ENCODE data around the gene TNS3.

The TNS3 gene

GRCh38 chr7:47333554-47333887 is 248.4 kb downstream of the TNS3 start:
- no peaks in the 10 kb centered on the region for H3K27me3 ChIP-seq (ENCODE audit: insufficient read depth, low read depth, severe bottlenecking)
- DNase-seq, result no peak
- TF ChIP-seq CTCF (IDR thresholded peaks at IDR 0.05; ENCODE audit: low read depth, low read length), result no peak
- H3K4me3 ChIP-seq (ENCODE audit: low read depth, low read length), result no peak overlapping the region
- H3K9me3 ChIP-seq (ENCODE audit: severe bottlenecking), result no peaks in the 10 kb centered on the region
- H3K36me3 ChIP-seq, result no peaks in the 10 kb centered on the region
- H3K27ac ChIP-seq, result no peak overlapping the region

GRCh38 chr7:47332681-47333553 is 249.0 kb downstream of the TNS3 start:
- Histone ChIP-seq H3K27me3 (ENCODE audit: insufficient read depth, low read depth, severe bottlenecking) (no peaks in the 10 kb centered on the region), H3K36me3 (no peaks in the 10 kb centered on the region), H3K9me3 (ENCODE audit: severe bottlenecking) (no peaks in the 10 kb centered on the region), H3K27ac (no peak overlapping the region), H3K4me3 (ENCODE audit: low read depth, low read length) (no peak overlapping the region)
- no peak for DNase-seq
- TF ChIP-seq CTCF (IDR thresholded peaks at IDR 0.05; ENCODE audit: low read depth, low read length), result no peak

- Histone ChIP-seq H3K4me3 (ENCODE audit: low read depth, low read length) (no peak overlapping the region), H3K27me3 (ENCODE audit: insufficient read depth, low read depth, severe bottlenecking) (no peaks in the 10 kb centered on the region), H3K9me3 (ENCODE audit: severe bottlenecking) (no peaks in the 10 kb centered on the region), H3K36me3 (no peaks in the 10 kb centered on the region), H3K27ac (no peak overlapping the region)
- no peak for TF ChIP-seq CTCF (IDR thresholded peaks at IDR 0.05; ENCODE audit: low read depth, low read length)
- DNase-seq, result no peak
These were observed 249.7 kb downstream of the TNS3 start for GRCh38 chr7:47332213-47332612.

- no peak for TF ChIP-seq CTCF (IDR thresholded peaks at IDR 0.05; ENCODE audit: low read depth, low read length)
- Histone ChIP-seq H3K27me3 (ENCODE audit: insufficient read depth, low read depth, severe bottlenecking) (no peaks in the 10 kb centered on the region), H3K9me3 (ENCODE audit: severe bottlenecking) (no peaks in the 10 kb centered on the region), H3K27ac (no peak overlapping the region), H3K4me3 (ENCODE audit: low read depth, low read length) (no peak overlapping the region), H3K36me3 (no peaks in the 10 kb centered on the region)
- DNase-seq, result no peak
These were observed 250.7 kb downstream of the TNS3 start for GRCh38 chr7:47331179-47331565.

GRCh38 chr7:47330561-47331178 is 251.2 kb downstream of the TNS3 start:
- no peak for TF ChIP-seq CTCF (IDR thresholded peaks at IDR 0.05; ENCODE audit: low read depth, low read length)
- no peak overlapping the region for H3K27ac ChIP-seq
- no peaks in the 10 kb centered on the region for H3K27me3 ChIP-seq (ENCODE audit: insufficient read depth, low read depth, severe bottlenecking)

More at GRCh38 chr7:47330561-47331178, 251.2 kb downstream of the TNS3 start:
- Histone ChIP-seq H3K36me3 (no peaks in the 10 kb centered on the region), H3K9me3 (ENCODE audit: severe bottlenecking) (no peaks in the 10 kb centered on the region), H3K4me3 (ENCODE audit: low read depth, low read length) (no peak overlapping the region)
- no peak for DNase-seq
